SW480 (cell line): ENCODE measurements around the gene DGCR2.
"Not testable (repeated sequence)": the region's sequence is repeated elsewhere in the genome, so short reads cannot be mapped to it uniquely, and the experiment has no call there.

ENCODE experiments used
- DNase-seq: peaks from one replicate; pipeline ENCODE4 v3.0.0-alpha.2; 2016; ENCODE audit warnings: low spot score

Gene DGCR2

GRCh38 chr22:19060356-19061009 lies 61.7 kb downstream of the DGCR2 start:
- DNase-seq = no peak

GRCh38 chr22:19059481-19060278 lies 62.5 kb downstream of the DGCR2 start:
- no peak for DNase-seq

GRCh38 chr22:19058713-19059451 lies 63.3 kb downstream of the DGCR2 start:
- no peak for DNase-seq

GRCh38 chr22:19057999-19058491 lies 64.2 kb downstream of the DGCR2 start:
- no peak for DNase-seq

- DNase-seq = no peak
Measured at GRCh38 chr22:19057539-19057938, 64.7 kb downstream of the DGCR2 start.

GRCh38 chr22:19056951-19057401 lies 65.2 kb downstream of the DGCR2 start:
- no peak for DNase-seq

- no peak for DNase-seq
Measured at GRCh38 chr22:19055801-19056200, 66.4 kb downstream of the DGCR2 start.

- DNase-seq = no peak
Measured at GRCh38 chr22:19052941-19053541, 69.2 kb downstream of the DGCR2 start.

- no peak for DNase-seq
Measured at GRCh38 chr22:19051381-19052072, 70.7 kb downstream of the DGCR2 start.

GRCh38 chr22:19050847-19051246 lies 71.4 kb downstream of the DGCR2 start:
- DNase-seq = not testable (repeated sequence)

- no peak for DNase-seq
Measured at GRCh38 chr22:19050117-19050516, 72.1 kb downstream of the DGCR2 start.

- no peak for DNase-seq
Measured at GRCh38 chr22:19048531-19048930, 73.7 kb downstream of the DGCR2 start.

- DNase-seq = no peak
Measured at GRCh38 chr22:19047993-19048392, 74.2 kb downstream of the DGCR2 start.

- no peak for DNase-seq
Measured at GRCh38 chr22:19046719-19047609, 75.2 kb downstream of the DGCR2 start.

GRCh38 chr22:19046287-19046686 lies 75.9 kb downstream of the DGCR2 start:
- DNase-seq = no peak

- DNase-seq = no peak
Measured at GRCh38 chr22:19045094-19045493, 77.1 kb downstream of the DGCR2 start.

- DNase-seq = no peak
Measured at GRCh38 chr22:19044381-19044780, 77.8 kb downstream of the DGCR2 start.

- DNase-seq = no peak
Measured at GRCh38 chr22:19043121-19044085, 78.8 kb downstream of the DGCR2 start.
